ENCODE results near the gene ZBTB7C. TPM values are rescaled to one million over a fixed set of nuclear protein-coding genes. Genes with fewer than 3 reads are reported as not detected.

Gene ZBTB7C
- total and polyA plus RNA-seq, 4 donors, result 0.19 to 1.1 (median 0.45) TPM

DNA sequence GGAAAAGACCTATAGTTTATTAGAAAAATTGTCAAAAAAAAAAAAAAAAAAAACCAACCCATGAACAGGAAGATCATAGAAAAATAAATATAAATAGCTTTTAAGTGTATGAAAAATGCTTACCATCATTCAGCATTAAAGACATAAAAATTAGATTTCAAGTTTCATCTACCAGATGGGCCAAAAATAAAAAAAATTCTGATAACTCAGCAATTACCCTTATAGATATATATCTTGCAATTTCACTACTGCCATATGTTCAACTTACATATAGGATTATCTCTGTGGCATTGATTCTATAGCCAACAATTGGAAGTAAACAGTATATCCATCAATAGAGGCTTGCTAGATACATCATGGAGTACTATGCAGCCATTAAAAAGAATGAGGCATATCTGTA, 352.2 kb downstream of the ZBTB7C start:
- Histone ChIP-seq H3K27me3 (ENCODE audit: control insufficient read depth in 4 of 4, insufficient read depth in 4 of 4, low read length in 3 of 4) (no peaks in the 10 kb centered on the region), H3K9ac (ENCODE audit: low read depth in 1 of 2, low read length in 2 of 2) (no peak overlapping the region), H3K9me3 (ENCODE audit: control insufficient read depth in 4 of 4, low read length in 3 of 4) (no peaks in the 10 kb centered on the region), H3K4me1 (ENCODE audit: control insufficient read depth in 4 of 4, insufficient read depth in 4 of 4, low read length in 3 of 4) (peaks cover 0 to 4% (median 2%) of the 10 kb centered on the region in 4 donors), H3K4me3 (ENCODE audit: low read depth in 1 of 3, low read length in 3 of 3) (no peak overlapping the region), H3K27ac (ENCODE audit: low read depth in 1 of 2, low read length in 2 of 2) (no peak overlapping the region), H3K36me3 (ENCODE audit: control insufficient read depth in 4 of 4, insufficient read depth in 3 of 4, low read depth in 1 of 4, low read length in 3 of 4) (no peaks in the 10 kb centered on the region)
- DNase-seq (ENCODE audit: low spot score), result no peak
- TF ChIP-seq HNF4G (IDR thresholded peaks at IDR 0.05) (no peak), RXRA (IDR thresholded peaks at IDR 0.05) (no peak), YY1 (IDR thresholded peaks at IDR 0.05) (no peak), REST (IDR thresholded peaks at IDR 0.05) (no peak), HNF4A (conservative IDR thresholded peaks at IDR 0.05) (no peak), FOXA2 (IDR thresholded peaks at IDR 0.05) (no peak), NR2F2 (IDR thresholded peaks at IDR 0.05) (no peak), FOXA1 (IDR thresholded peaks at IDR 0.05) (no peak), JUND (IDR thresholded peaks at IDR 0.05) (no peak), GABPA (IDR thresholded peaks at IDR 0.05 in 1 of 2, conservative IDR thresholded peaks at IDR 0.05 in 1 of 2) (no peak), TAF1 (conservative IDR thresholded peaks at IDR 0.05) (no peak), SP1 (IDR thresholded peaks at IDR 0.05) (no peak)
- TF ChIP-seq, protein P1, sequence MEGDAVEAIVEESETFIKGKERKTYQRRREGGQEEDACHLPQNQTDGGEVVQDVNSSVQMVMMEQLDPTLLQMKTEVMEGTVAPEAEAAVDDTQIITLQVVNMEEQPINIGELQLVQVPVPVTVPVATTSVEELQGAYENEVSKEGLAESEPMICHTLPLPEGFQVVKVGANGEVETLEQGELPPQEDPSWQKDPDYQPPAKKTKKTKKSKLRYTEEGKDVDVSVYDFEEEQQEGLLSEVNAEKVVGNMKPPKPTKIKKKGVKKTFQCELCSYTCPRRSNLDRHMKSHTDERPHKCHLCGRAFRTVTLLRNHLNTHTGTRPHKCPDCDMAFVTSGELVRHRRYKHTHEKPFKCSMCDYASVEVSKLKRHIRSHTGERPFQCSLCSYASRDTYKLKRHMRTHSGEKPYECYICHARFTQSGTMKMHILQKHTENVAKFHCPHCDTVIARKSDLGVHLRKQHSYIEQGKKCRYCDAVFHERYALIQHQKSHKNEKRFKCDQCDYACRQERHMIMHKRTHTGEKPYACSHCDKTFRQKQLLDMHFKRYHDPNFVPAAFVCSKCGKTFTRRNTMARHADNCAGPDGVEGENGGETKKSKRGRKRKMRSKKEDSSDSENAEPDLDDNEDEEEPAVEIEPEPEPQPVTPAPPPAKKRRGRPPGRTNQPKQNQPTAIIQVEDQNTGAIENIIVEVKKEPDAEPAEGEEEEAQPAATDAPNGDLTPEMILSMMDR (IDR thresholded peaks at IDR 0.05; ENCODE audit: low read depth, low read length, missing input control), result no peak
- TF ChIP-seq, protein P2, sequence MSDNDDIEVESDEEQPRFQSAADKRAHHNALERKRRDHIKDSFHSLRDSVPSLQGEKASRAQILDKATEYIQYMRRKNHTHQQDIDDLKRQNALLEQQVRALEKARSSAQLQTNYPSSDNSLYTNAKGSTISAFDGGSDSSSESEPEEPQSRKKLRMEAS (IDR thresholded peaks at IDR 0.05), result no peak
- TF ChIP-seq, protein P3, sequence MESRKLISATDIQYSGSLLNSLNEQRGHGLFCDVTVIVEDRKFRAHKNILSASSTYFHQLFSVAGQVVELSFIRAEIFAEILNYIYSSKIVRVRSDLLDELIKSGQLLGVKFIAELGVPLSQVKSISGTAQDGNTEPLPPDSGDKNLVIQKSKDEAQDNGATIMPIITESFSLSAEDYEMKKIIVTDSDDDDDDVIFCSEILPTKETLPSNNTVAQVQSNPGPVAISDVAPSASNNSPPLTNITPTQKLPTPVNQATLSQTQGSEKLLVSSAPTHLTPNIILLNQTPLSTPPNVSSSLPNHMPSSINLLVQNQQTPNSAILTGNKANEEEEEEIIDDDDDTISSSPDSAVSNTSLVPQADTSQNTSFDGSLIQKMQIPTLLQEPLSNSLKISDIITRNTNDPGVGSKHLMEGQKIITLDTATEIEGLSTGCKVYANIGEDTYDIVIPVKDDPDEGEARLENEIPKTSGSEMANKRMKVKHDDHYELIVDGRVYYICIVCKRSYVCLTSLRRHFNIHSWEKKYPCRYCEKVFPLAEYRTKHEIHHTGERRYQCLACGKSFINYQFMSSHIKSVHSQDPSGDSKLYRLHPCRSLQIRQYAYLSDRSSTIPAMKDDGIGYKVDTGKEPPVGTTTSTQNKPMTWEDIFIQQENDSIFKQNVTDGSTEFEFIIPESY (IDR thresholded peaks at IDR 0.05), result no peak

- no peak for TF ChIP-seq YY1 (IDR thresholded peaks at IDR 0.05)
- no peak for TF ChIP-seq RAD21 (IDR thresholded peaks at IDR 0.05)
- no peak for TF ChIP-seq SP1 (IDR thresholded peaks at IDR 0.05)
- no peak for TF ChIP-seq TAF1 (conservative IDR thresholded peaks at IDR 0.05)
- no peak for TF ChIP-seq EGR1 (IDR thresholded peaks at IDR 0.05; ENCODE audit: low read depth in 2 of 2)
- no peak for TF ChIP-seq RXRA (IDR thresholded peaks at IDR 0.05)
- no peak for TF ChIP-seq ATF3 (IDR thresholded peaks at IDR 0.05)
- TF ChIP-seq REST (IDR thresholded peaks at IDR 0.05), result no peak
- TF ChIP-seq, protein P2 (IDR thresholded peaks at IDR 0.05), result no peak
- no peak for TF ChIP-seq HNF4G (IDR thresholded peaks at IDR 0.05)
- H3K27ac ChIP-seq (ENCODE audit: low read depth in 1 of 2, low read length in 2 of 2), result no peak overlapping the region
- H3K9me3 ChIP-seq (ENCODE audit: control insufficient read depth in 4 of 4, low read length in 3 of 4), result no peaks in the 10 kb centered on the region
- no peaks in the 10 kb centered on the region for H3K4me1 ChIP-seq (ENCODE audit: control insufficient read depth in 4 of 4, insufficient read depth in 4 of 4, low read length in 3 of 4)
- 85% methylated on average over 6 of the region's 6 CpGs for WGBS
- no peak overlapping the region for H3K9ac ChIP-seq (ENCODE audit: low read depth in 1 of 2, low read length in 2 of 2)
- no peaks in the 10 kb centered on the region for H3K27me3 ChIP-seq (ENCODE audit: control insufficient read depth in 4 of 4, insufficient read depth in 4 of 4, low read length in 3 of 4)
- H3K36me3 ChIP-seq (ENCODE audit: control insufficient read depth in 4 of 4, insufficient read depth in 3 of 4, low read depth in 1 of 4, low read length in 3 of 4), result no peaks in the 10 kb centered on the region
- DNase-seq (ENCODE audit: low spot score), result no peak
- no peak overlapping the region for H3K4me3 ChIP-seq (ENCODE audit: low read depth in 1 of 3, low read length in 3 of 3)
Measured at GRCh38 chr18:48055351-48055750, 353.8 kb downstream of the ZBTB7C start.

All from liver (tissue), 9 donors.